ENCODE measurements around the gene EN2.

The EN2 gene

GRCh38 chr7:155450970-155451801, 6.7 kb upstream of the EN2 start:
- no peak for DNase-seq (ENCODE audit: low spot score)

GRCh38 chr7:155451840-155452239, 6.1 kb upstream of the EN2 start:
- DNase-seq (ENCODE audit: low spot score), result no peak

GRCh38 chr7:155452505-155453295, 5.2 kb upstream of the EN2 start:
- DNase-seq (ENCODE audit: low spot score), result no peak

- DNase-seq (ENCODE audit: low spot score), result no peak
Measured at GRCh38 chr7:155453296-155454182, 4.4 kb upstream of the EN2 start.

- no peak for DNase-seq (ENCODE audit: low spot score)
Measured at GRCh38 chr7:155454183-155455112, 3.5 kb upstream of the EN2 start.

GRCh38 chr7:155455132-155455693, 2.7 kb upstream of the EN2 start:
- no peak for DNase-seq (ENCODE audit: low spot score)

GRCh38 chr7:155455776-155456737, 1.9 kb upstream of the EN2 start:
- no peak for DNase-seq (ENCODE audit: low spot score)

GRCh38 chr7:155456738-155457543, 988 bp upstream of the EN2 start:
- DNase-seq (ENCODE audit: low spot score), result peak; percentile 74

- DNase-seq (ENCODE audit: low spot score), result no peak
Measured at GRCh38 chr7:155457544-155458110, 302 bp upstream of the EN2 start.

- DNase-seq (ENCODE audit: low spot score), result no peak
Measured at GRCh38 chr7:155458878-155459699, 1.2 kb downstream of the EN2 start.

GRCh38 chr7:155459700-155460461, 2.0 kb downstream of the EN2 start:
- no peak for DNase-seq (ENCODE audit: low spot score)

GRCh38 chr7:155460926-155461613, 3.1 kb downstream of the EN2 start:
- no peak for DNase-seq (ENCODE audit: low spot score)

GRCh38 chr7:155461631-155462030, 3.7 kb downstream of the EN2 start:
- no peak for DNase-seq (ENCODE audit: low spot score)

- DNase-seq (ENCODE audit: low spot score), result no peak
Measured at GRCh38 chr7:155462163-155462735, 4.3 kb downstream of the EN2 start.

- no peak for DNase-seq (ENCODE audit: low spot score)
Measured at GRCh38 chr7:155463114-155463811, 5.3 kb downstream of the EN2 start.

Measured in putamen (tissue), 1 donor.